Heart left ventricle (tissue), 16 donors: ENCODE results near the gene SMIM1. TPM values are rescaled to one million over a fixed set of nuclear protein-coding genes. Genes with fewer than 3 reads are reported as not detected.

Experiments used
- ATAC-seq, 4 donors: fragments of 200-7000 bp; cut with Tn5 transposase; one replicate each; pipeline ENCODE4 v1.9.1; 2020 to 2022; ENCODE audit warnings: moderate library complexity in 4 of 4, mild to moderate bottlenecking in 3 of 4, moderate number of reproducible peaks in 1 of 4
- DNase-seq, 5 donors: peaks; one replicate each; pipeline ENCODE4 v3.0.0-alpha.2; 2020
- H3K27ac ChIP-seq, 12 donors: fragments of 200-600 bp; sonication (generic) in 4 of 12; one replicate each; pipeline versions ENCODE4 v1.5.0 to v1.8.0; 2016 to 2022; ENCODE audit warnings: mild to moderate bottlenecking in 2 of 12
- H3K27me3 ChIP-seq, 9 donors: fragments of 200-600 bp; sonication (generic) in 2 of 9; one replicate each; pipeline versions ENCODE4 v1.5.1 to v1.8.0; 2016 to 2022; ENCODE audit warnings: mild to moderate bottlenecking in 3 of 9
- H3K36me3 ChIP-seq, 9 donors: fragments of 200-600 bp; sonication (generic) in 2 of 9; one replicate each; pipeline versions ENCODE4 v1.5.0 to v1.8.0; 2018 to 2022; ENCODE audit warnings: mild to moderate bottlenecking in 2 of 9
- H3K4me1 ChIP-seq, 12 donors: fragments of 200-600 bp; sonication (generic) in 4 of 12; one replicate each; pipeline versions ENCODE4 v1.5.0 to v1.8.0; 2016 to 2022; ENCODE audit warnings: mild to moderate bottlenecking in 3 of 12
- H3K4me3 ChIP-seq, 12 donors: fragments of 200-600 bp; sonication (generic) in 4 of 12; one replicate each; pipeline versions ENCODE4 v1.5.0 to v1.8.0; 2017 to 2022; ENCODE audit warnings: mild to moderate bottlenecking in 9 of 12, moderate library complexity in 4 of 12
- H3K9me3 ChIP-seq, 12 donors: fragments of 200-600 bp; sonication (generic) in 4 of 12; one replicate each; pipeline versions ENCODE4 v1.5.0 to v1.8.0; 2016 to 2022; ENCODE audit warnings: mild to moderate bottlenecking in 1 of 12
- CTCF ChIP-seq, 12 donors: fragments of 200-600 bp; sonication (generic) in 4 of 12; IDR thresholded peaks; one replicate each; pipeline versions ENCODE4 v1.5.0 to v1.8.0; 2018 to 2022; ENCODE audit warnings: antibody characterized with exemption in 12 of 12, mild to moderate bottlenecking in 5 of 12
- POLR2A ChIP-seq, 2 donors: fragments of 450-650 bp; IDR thresholded peaks; one replicate each; pipeline ENCODE4 v1.6.1; 2017; ENCODE audit warnings: antibody characterized with exemption in 2 of 2, mild to moderate bottlenecking in 2 of 2, moderate library complexity in 2 of 2
- WGBS, 4 donors: extraction: QIAGEN DNeasy Blood & Tissue Kit in 2 of 4; methylation state at CpG; one replicate each; pipeline versions ENCODE4 v1.1.5 to v1.1.7; 2013 to 2018; 5-methylcytosine and 5-hydroxymethylcytosine counted together
- intact Hi-C, 10 donors: fragments of 100-400 bp; cut with DNase I; formaldehyde crosslinking; loops; one replicate each; pipeline versions ENCODE4 v1.11.1 to v1.14.2; 2022
- polyA plus RNA-seq, 2 donors: library from polyadenylated mRNA; stranded (reverse); fragments of 200-250 nt; gene quantifications; one replicate each; pipeline ENCODE4 v1.2.3, GENCODE V29; 2013
- total RNA-seq, 9 donors: library from RNA; depleted of rRNA in 2 of 9; stranded (reverse); fragments of >200 nt in 2 of 9; fragmentation: NEBNext Ultra II Directional in 3 of 9; extraction: Animal tissue kit (Norgen Biotek cat#: 25700) in 3 of 9; gene quantifications; one replicate each; pipeline versions ENCODE4 v1.1.0 to v1.2.4, GENCODE V29; 2016 to 2023
- donor health status: ischemic (EF 13 %, LVEDD 7.1; RV severe dilation, severe dysfunction).
- donor health status: healthy with polysubstance abuse.
- donor health status: DM: no; HTN: yes; CAD: no.
- donor health status: DM: no; HTN: no; CAD: no.
- donor health status: ischemic (EF 25% LVEDD 6.9; RV normal size, moderate dysfunction).
- donor health status: ischemic (EF 25% LVEDD 5.7; RV mildly dilated, moderate dysfunction).
- donor health status: healthy.
- donor health status: DM: yes; HTN: yes; CAD: no.
- donor health status: ischemic (EF 35%, LVEDD 5.7; RV mildly dilated, moderate dysfunction).
- donor health status: nonischemic (EF 11% LVEDD 7.7; RV severe dilation, severe dysfunction).
- donor health status: DM: yes; HTN: yes; CAD: no.
- donor health status: PGD.
- donor health status: ischemic (EF 29% LVEDD 5.4; RV normal size, mild dysfunction).
- donor health status: nonischemic (EF 23%, LVEDD 6.1; RV moderate dilation, normal function).

Gene SMIM1
- total and polyA plus RNA-seq, 11 donors: 3.8 to 51.2 (median 11.7) TPM

GRCh38 chr1:3785456-3786157 is 13.1 kb downstream of the SMIM1 start:
- Histone ChIP-seq H3K4me1 (peaks cover 0 to 27% (median 19%) of the 10 kb centered on the region in 12 donors), H3K4me3 (no peak overlapping the region), H3K36me3 (peaks cover 0 to 89% (median 73%) of the 10 kb centered on the region in 9 donors), H3K27me3 (no peaks in the 10 kb centered on the region), H3K27ac (no peak overlapping the region), H3K9me3 (no peaks in the 10 kb centered on the region)
- WGBS, 4 donors: 72 to 82% (median 75%) methylated on average over 14 of the region's 14 CpGs
- DNase-seq: no peak
- intact Hi-C loops: no loop called here
- no peak for ATAC-seq
- TF ChIP-seq CTCF (IDR thresholded peaks at IDR 0.05) (peak in 3 of 12 donors; percentile 15 to 23 (median 15)), POLR2A (IDR thresholded peaks at IDR 0.05) (no peak)

DNA sequence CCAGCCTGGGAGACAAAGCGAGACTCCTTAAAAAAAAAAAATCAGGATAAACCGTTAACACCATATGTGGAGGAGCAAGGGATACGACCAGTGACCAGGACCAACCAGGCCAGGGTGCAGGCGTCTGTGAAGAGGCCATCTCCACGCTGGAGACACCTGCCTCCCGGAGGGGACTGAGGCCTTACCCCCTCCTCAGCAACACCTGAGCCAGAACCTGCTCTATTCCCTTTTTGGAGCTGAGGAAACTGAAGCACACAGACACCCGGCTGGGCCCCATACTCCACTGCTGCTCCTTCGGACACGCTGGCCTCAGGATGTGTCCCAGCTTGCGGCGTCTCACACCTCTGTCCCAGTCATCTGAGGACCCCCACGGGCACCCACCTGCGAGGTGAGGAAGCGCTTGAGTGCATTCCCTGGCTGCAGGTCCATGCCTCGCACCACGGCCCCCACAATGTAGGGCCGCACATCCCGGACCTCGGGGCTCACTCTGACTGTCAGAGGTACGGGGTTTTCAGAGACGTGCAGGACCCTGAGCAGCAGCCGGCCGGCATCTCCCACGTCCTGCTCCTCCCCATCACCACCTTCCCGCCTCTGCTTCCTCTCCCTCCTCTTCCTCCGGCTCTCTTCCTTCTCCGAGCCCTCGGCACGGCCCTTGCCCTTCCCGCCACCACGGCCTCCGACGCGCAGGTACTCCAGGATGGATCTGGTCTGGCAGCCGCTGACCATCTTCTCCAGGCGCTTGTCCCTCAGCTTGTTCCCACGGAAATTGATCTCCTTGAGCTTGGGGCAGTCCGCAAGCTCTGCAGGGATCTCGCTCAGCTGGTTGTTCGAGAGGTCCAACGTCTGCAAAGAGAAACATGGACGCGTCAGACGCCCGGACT is 14.2 kb downstream of the SMIM1 start:
- Histone ChIP-seq H3K36me3 (peaks cover 0 to 80% (median 62%) of the 10 kb centered on the region in 9 donors), H3K9me3 (no peaks in the 10 kb centered on the region), H3K4me1 (peaks cover 0 to 34% (median 23%) of the 10 kb centered on the region in 12 donors), H3K4me3 (no peak overlapping the region), H3K27me3 (no peaks in the 10 kb centered on the region), H3K27ac (no peak overlapping the region)
- WGBS, 4 donors: 87 to 90% (median 89%) methylated on average over 44 to 45 of the region's 45 CpGs
- no peak for ATAC-seq
- no peak for DNase-seq
- TF ChIP-seq CTCF (IDR thresholded peaks at IDR 0.05) (no peak), POLR2A (IDR thresholded peaks at IDR 0.05) (no peak)
- intact Hi-C loops: no loop called here

- intact Hi-C loops: no loop called here
- H3K36me3 ChIP-seq: peaks cover 0 to 79% (median 55%) of the 10 kb centered on the region in 9 donors
- H3K9me3 ChIP-seq: no peaks in the 10 kb centered on the region
- no peaks in the 10 kb centered on the region for H3K27me3 ChIP-seq
- H3K4me1 ChIP-seq: peaks cover 0 to 34% (median 23%) of the 10 kb centered on the region in 12 donors
- no peak for ATAC-seq
- no peak overlapping the region for H3K27ac ChIP-seq
- 72 to 79% (median 73%) methylated on average over 10 of the region's 10 CpGs for WGBS, 4 donors
- no peak for DNase-seq
- TF ChIP-seq CTCF (IDR thresholded peaks at IDR 0.05) (no peak), POLR2A (IDR thresholded peaks at IDR 0.05) (no peak)
- H3K4me3 ChIP-seq: no peak overlapping the region
Measured at GRCh38 chr1:3787349-3787715, 14.8 kb downstream of the SMIM1 start.
